ENCODE results near the gene CD2.
"Not testable (repeated sequence)": the region's sequence is repeated elsewhere in the genome, so short reads cannot be mapped to it uniquely, and the experiment has no call there.

CD2 gene

DNA sequence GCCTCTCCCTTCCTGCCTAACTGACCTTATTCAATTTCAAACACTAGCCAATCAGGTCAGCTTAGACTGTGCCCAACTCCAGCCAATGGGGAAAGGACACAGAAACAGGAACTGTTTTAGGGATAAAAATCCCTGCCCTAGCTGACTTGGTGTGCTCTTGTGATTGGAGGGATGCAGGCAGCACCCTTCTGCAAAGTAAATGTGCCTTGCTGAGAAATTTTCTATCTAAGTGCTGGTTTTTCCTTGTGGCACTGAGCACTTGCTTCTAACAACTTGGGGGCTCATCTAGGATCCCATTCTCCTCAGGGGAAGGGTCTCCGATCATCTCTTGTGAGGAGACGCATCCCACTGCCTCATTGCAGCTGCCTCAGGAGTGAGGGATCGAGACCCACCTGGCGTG, 10.7 kb upstream of the CD2 start:
- Histone ChIP-seq H3K27ac (ENCODE audit: low read length) (no peak overlapping the region), H3K4me3 (ENCODE audit: low read length) (no peak overlapping the region), H3K36me3 (ENCODE audit: control insufficient read depth, insufficient read depth, low read length) (no peaks in the 10 kb centered on the region), H3K9me3 (ENCODE audit: control insufficient read depth, insufficient read depth, low read length) (peaks cover 7% of the 10 kb centered on the region), H3K4me1 (ENCODE audit: control insufficient read depth, insufficient read depth, low read length) (no peaks in the 10 kb centered on the region), H3K27me3 (ENCODE audit: control insufficient read depth, insufficient read depth, low read length) (no peaks in the 10 kb centered on the region)
- no peak for DNase-seq (ENCODE audit: low read depth, low spot score)
- no CpG with 5 or more reads among the region's 4 CpGs for WGBS (ENCODE audit: insufficient coverage, insufficient read length)

GRCh38 chr1:116748272-116748671, 6.0 kb upstream of the CD2 start:
- H3K27me3 ChIP-seq (ENCODE audit: control insufficient read depth, insufficient read depth, low read length), result no peaks in the 10 kb centered on the region
- H3K4me3 ChIP-seq (ENCODE audit: low read length), result no peak overlapping the region
- peaks cover 7% of the 10 kb centered on the region for H3K9me3 ChIP-seq (ENCODE audit: control insufficient read depth, insufficient read depth, low read length)
- no peaks in the 10 kb centered on the region for H3K36me3 ChIP-seq (ENCODE audit: control insufficient read depth, insufficient read depth, low read length)
- WGBS (ENCODE audit: insufficient coverage, insufficient read length), result no CpG with 5 or more reads among the region's 3 CpGs
- no peaks in the 10 kb centered on the region for H3K4me1 ChIP-seq (ENCODE audit: control insufficient read depth, insufficient read depth, low read length)
- no peak overlapping the region for H3K27ac ChIP-seq (ENCODE audit: low read length)
- no peak for DNase-seq (ENCODE audit: low read depth, low spot score)

DNA sequence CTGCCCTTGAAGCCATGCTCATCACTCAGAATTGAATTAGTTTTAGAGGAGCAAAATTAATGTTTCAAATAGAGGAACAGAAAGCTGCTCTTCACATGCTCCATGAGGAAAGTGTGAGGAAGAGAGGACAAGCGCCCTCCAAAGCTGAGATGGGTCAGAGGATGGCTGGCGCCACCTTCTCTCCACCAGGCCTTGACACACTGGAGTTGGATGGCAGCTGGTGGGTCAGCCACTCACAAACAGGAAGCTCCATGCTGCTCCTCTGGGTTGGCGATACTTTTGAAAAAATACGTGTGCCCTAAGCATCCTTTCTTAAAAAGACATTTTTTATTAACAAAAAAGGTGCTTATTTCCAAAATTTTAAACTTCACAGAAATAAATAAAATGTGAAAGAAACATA, 3.1 kb upstream of the CD2 start:
- Histone ChIP-seq H3K9me3 (ENCODE audit: control insufficient read depth, insufficient read depth, low read length) (0 out of 2 replicates have a peak, but pooled peaks cover 3% of the 10 kb centered on the region), H3K4me1 (ENCODE audit: control insufficient read depth, insufficient read depth, low read length) (no peaks in the 10 kb centered on the region), H3K4me3 (ENCODE audit: low read length) (no peak overlapping the region), H3K27ac (ENCODE audit: low read length) (no peak overlapping the region), H3K27me3 (ENCODE audit: control insufficient read depth, insufficient read depth, low read length) (no peaks in the 10 kb centered on the region), H3K36me3 (ENCODE audit: control insufficient read depth, insufficient read depth, low read length) (no peaks in the 10 kb centered on the region)
- DNase-seq (ENCODE audit: low read depth, low spot score), result no peak
- no CpG with 5 or more reads among the region's 4 CpGs for WGBS (ENCODE audit: insufficient coverage, insufficient read length)

DNA sequence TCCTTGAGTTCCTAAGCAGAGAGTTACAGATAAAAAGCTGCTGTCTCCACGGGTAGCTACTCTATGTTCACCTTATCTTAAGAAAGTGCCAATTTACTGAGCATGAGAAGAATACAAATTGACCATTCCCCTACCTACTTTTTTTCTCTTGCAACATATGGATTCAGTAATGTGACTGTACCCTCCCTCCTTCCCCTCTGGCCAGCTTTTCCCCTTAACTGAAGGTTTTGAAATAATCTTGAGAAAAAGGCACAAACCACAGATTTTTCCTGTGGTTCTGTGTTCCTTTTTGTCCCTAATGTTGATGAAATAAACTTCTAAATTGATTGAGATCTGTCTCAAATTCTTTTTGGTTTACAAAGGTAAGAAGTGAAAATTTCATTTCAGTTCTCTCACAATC, 2.6 kb upstream of the CD2 start:
- no peak for DNase-seq (ENCODE audit: low read depth, low spot score)
- Histone ChIP-seq H3K27me3 (ENCODE audit: control insufficient read depth, insufficient read depth, low read length) (no peaks in the 10 kb centered on the region), H3K9me3 (ENCODE audit: control insufficient read depth, insufficient read depth, low read length) (0 out of 2 replicates have a peak, but pooled peaks cover 3% of the 10 kb centered on the region), H3K27ac (ENCODE audit: low read length) (no peak overlapping the region), H3K4me3 (ENCODE audit: low read length) (no peak overlapping the region), H3K36me3 (ENCODE audit: control insufficient read depth, insufficient read depth, low read length) (no peaks in the 10 kb centered on the region), H3K4me1 (ENCODE audit: control insufficient read depth, insufficient read depth, low read length) (no peaks in the 10 kb centered on the region)
- WGBS (ENCODE audit: insufficient coverage, insufficient read length), result no CpG with 5 or more reads among the region's 1 CpG

GRCh38 chr1:116753312-116753711, 918 bp upstream of the CD2 start:
- no peak overlapping the region for H3K27ac ChIP-seq (ENCODE audit: low read length)
- no peaks in the 10 kb centered on the region for H3K4me1 ChIP-seq (ENCODE audit: control insufficient read depth, insufficient read depth, low read length)
- no CpG with 5 or more reads among the region's 3 CpGs for WGBS (ENCODE audit: insufficient coverage, insufficient read length)
- no peaks in the 10 kb centered on the region for H3K27me3 ChIP-seq (ENCODE audit: control insufficient read depth, insufficient read depth, low read length)
- H3K9me3 ChIP-seq (ENCODE audit: control insufficient read depth, insufficient read depth, low read length), result 0 out of 2 replicates have a peak, but pooled peaks cover 3% of the 10 kb centered on the region
- H3K36me3 ChIP-seq (ENCODE audit: control insufficient read depth, insufficient read depth, low read length), result no peaks in the 10 kb centered on the region
- no peak overlapping the region for H3K4me3 ChIP-seq (ENCODE audit: low read length)
- no peak for DNase-seq (ENCODE audit: low read depth, low spot score)

DNA sequence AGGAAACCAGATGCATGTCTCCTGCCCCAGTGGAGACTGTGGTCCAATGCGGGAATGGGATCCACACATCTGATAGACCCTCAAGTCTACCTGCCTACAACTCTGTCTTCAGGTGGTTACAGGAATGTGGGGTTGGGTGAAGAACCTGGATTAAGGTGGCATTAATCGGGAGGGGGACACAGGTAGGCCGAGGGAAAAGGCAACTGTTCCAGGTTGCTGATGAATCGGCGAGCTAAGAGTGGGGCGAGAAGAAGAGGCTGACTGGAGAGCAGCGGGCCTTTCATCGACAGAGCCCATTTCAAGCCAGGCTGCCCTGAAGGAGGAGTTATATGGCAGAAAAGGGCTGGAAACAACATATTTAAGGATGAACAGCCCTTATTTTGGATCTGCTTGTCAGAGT, 836 bp downstream of the CD2 start:
- H3K4me3 ChIP-seq (ENCODE audit: low read length), result no peak overlapping the region
- no peaks in the 10 kb centered on the region for H3K27me3 ChIP-seq (ENCODE audit: control insufficient read depth, insufficient read depth, low read length)
- no peaks in the 10 kb centered on the region for H3K4me1 ChIP-seq (ENCODE audit: control insufficient read depth, insufficient read depth, low read length)
- WGBS (ENCODE audit: insufficient coverage, insufficient read length), result no CpG with 5 or more reads among the region's 8 CpGs
- DNase-seq (ENCODE audit: low read depth, low spot score), result no peak
- H3K36me3 ChIP-seq (ENCODE audit: control insufficient read depth, insufficient read depth, low read length), result no peaks in the 10 kb centered on the region
- H3K27ac ChIP-seq (ENCODE audit: low read length), result no peak overlapping the region
- H3K9me3 ChIP-seq (ENCODE audit: control insufficient read depth, insufficient read depth, low read length), result no peaks in the 10 kb centered on the region

DNA sequence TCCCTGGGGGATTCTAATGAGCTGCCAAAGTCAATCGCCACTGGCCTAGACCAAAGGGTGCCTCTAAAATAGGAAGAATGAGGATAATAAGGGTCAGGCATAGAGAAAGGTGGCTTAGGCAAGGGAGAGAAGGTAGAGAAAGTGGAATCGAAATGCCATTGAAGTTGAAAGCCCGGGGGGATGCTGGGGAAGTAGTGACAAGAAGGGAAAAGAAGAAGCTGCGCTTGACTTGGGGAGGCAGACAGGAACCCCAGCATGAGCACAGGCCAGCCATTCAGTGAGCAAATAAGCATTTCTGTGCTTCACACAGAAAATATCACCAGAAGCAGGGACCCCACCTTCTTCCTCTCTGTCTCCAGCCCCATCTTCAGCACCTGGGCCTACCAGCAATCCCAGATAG, 1.5 kb downstream of the CD2 start:
- Histone ChIP-seq H3K27me3 (ENCODE audit: control insufficient read depth, insufficient read depth, low read length) (no peaks in the 10 kb centered on the region), H3K9me3 (ENCODE audit: control insufficient read depth, insufficient read depth, low read length) (no peaks in the 10 kb centered on the region), H3K4me3 (ENCODE audit: low read length) (no peak overlapping the region), H3K27ac (ENCODE audit: low read length) (no peak overlapping the region), H3K4me1 (ENCODE audit: control insufficient read depth, insufficient read depth, low read length) (no peaks in the 10 kb centered on the region), H3K36me3 (ENCODE audit: control insufficient read depth, insufficient read depth, low read length) (no peaks in the 10 kb centered on the region)
- no CpG with 5 or more reads among the region's 4 CpGs for WGBS (ENCODE audit: insufficient coverage, insufficient read length)
- no peak for DNase-seq (ENCODE audit: low read depth, low spot score)

DNA sequence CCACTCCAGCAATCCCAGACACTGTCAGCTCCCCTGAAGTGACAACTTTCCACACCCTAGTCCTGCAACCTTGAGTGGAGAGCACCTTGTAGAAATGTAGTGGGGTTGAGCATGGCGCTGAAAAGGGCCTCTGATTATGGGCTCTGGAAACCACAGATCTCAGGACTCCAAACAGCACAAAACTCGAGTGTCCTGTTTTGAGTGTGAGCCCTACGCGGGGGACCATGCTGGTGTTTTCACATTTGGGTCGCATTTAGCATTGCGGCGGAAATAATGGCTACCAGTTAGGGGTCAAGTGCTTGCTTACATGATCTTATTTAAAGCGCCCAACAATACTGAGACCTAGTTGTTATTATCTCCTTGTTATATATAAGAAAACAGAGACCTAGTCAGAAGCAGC, 1.9 kb downstream of the CD2 start:
- H3K4me1 ChIP-seq (ENCODE audit: control insufficient read depth, insufficient read depth, low read length); H3K4me3 ChIP-seq (ENCODE audit: low read length); H3K9me3 ChIP-seq (ENCODE audit: control insufficient read depth, insufficient read depth, low read length); H3K27me3 ChIP-seq (ENCODE audit: control insufficient read depth, insufficient read depth, low read length); DNase-seq (ENCODE audit: low read depth, low spot score); H3K36me3 ChIP-seq (ENCODE audit: control insufficient read depth, insufficient read depth, low read length); H3K27ac ChIP-seq (ENCODE audit: low read length): not testable (repeated sequence)
- no CpG with 5 or more reads among the region's 8 CpGs for WGBS (ENCODE audit: insufficient coverage, insufficient read length)

GRCh38 chr1:116758456-116758815, 4.2 kb downstream of the CD2 start:
- not testable (repeated sequence) for DNase-seq (ENCODE audit: low read depth, low spot score); H3K27ac ChIP-seq (ENCODE audit: low read length); H3K9me3 ChIP-seq (ENCODE audit: control insufficient read depth, insufficient read depth, low read length); H3K36me3 ChIP-seq (ENCODE audit: control insufficient read depth, insufficient read depth, low read length); H3K4me1 ChIP-seq (ENCODE audit: control insufficient read depth, insufficient read depth, low read length); H3K4me3 ChIP-seq (ENCODE audit: low read length); H3K27me3 ChIP-seq (ENCODE audit: control insufficient read depth, insufficient read depth, low read length)
- no CpG with 5 or more reads among the region's 5 CpGs for WGBS (ENCODE audit: insufficient coverage, insufficient read length)

GRCh38 chr1:116759636-116760035, 5.4 kb downstream of the CD2 start:
- no peak overlapping the region for H3K27ac ChIP-seq (ENCODE audit: low read length)
- H3K27me3 ChIP-seq (ENCODE audit: control insufficient read depth, insufficient read depth, low read length), result no peaks in the 10 kb centered on the region
- no peak overlapping the region for H3K4me3 ChIP-seq (ENCODE audit: low read length)
- no peaks in the 10 kb centered on the region; the same call in 1 of the 2 replicates for H3K4me1 ChIP-seq (ENCODE audit: control insufficient read depth, insufficient read depth, low read length)
- no peak for DNase-seq (ENCODE audit: low read depth, low spot score)
- H3K9me3 ChIP-seq (ENCODE audit: control insufficient read depth, insufficient read depth, low read length), result no peaks in the 10 kb centered on the region
- H3K36me3 ChIP-seq (ENCODE audit: control insufficient read depth, insufficient read depth, low read length), result no peaks in the 10 kb centered on the region
- no CpG with 5 or more reads among the region's 1 CpG for WGBS (ENCODE audit: insufficient coverage, insufficient read length)

DNA sequence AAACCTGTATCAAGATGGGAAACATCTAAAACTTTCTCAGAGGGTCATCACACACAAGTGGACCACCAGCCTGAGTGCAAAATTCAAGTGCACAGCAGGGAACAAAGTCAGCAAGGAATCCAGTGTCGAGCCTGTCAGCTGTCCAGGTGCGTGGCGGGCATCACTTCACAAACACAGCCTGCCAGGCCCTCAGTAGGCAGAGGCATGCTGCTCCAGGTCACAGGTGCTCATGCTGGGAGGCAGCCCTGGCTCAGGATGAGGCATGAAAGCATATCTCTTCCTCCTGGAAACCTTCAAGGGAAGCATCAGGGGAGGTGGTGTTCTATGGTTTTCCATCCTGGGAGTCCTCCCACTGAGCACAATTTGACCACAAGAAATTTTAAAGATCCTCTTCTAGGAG, 6.3 kb downstream of the CD2 start:
- no CpG with 5 or more reads among the region's 3 CpGs for WGBS (ENCODE audit: insufficient coverage, insufficient read length)
- H3K4me1 ChIP-seq (ENCODE audit: control insufficient read depth, insufficient read depth, low read length), result no peaks in the 10 kb centered on the region; the same call in 1 of the 2 replicates
- no peak for DNase-seq (ENCODE audit: low read depth, low spot score)
- no peak overlapping the region for H3K4me3 ChIP-seq (ENCODE audit: low read length)
- H3K36me3 ChIP-seq (ENCODE audit: control insufficient read depth, insufficient read depth, low read length), result no peaks in the 10 kb centered on the region
- H3K9me3 ChIP-seq (ENCODE audit: control insufficient read depth, insufficient read depth, low read length), result no peaks in the 10 kb centered on the region
- no peak overlapping the region for H3K27ac ChIP-seq (ENCODE audit: low read length)
- no peaks in the 10 kb centered on the region for H3K27me3 ChIP-seq (ENCODE audit: control insufficient read depth, insufficient read depth, low read length)
